ENCODE data around the gene IFTAP. TPM values are rescaled to one million over a fixed set of nuclear protein-coding genes. Genes with fewer than 3 reads are reported as not detected.

Gene IFTAP
- total RNA-seq, 1 experiment from 2014 or later = 25.3 TPM

GRCh38 chr11:36688571-36689291 is 94.4 kb downstream of the IFTAP start:
- H3K9me3 ChIP-seq (ENCODE audit: low read depth, low read length, poor library complexity, severe bottlenecking) = no peaks in the 10 kb centered on the region
- POLR2A ChIA-PET (ENCODE audit: low non-redundant PET) = no interaction called here
- H3K27ac ChIP-seq (ENCODE audit: low read depth, low read length, poor library complexity, severe bottlenecking) = no peak overlapping the region
- CTCF ChIA-PET = interaction anchor here (0.9 kb wide), 1 partner anchor 59 kb away, joined by 3 read pairs; no protein-coding TSS in a partner anchor
- intact Hi-C loops (cut with micrococcal nuclease; ENCODE audit: unreplicated experiment) = no loop called here
- no peaks in the 10 kb centered on the region for H3K36me3 ChIP-seq (ENCODE audit: insufficient read depth, low read length, poor library complexity, severe bottlenecking)
- TF ChIP-seq EZH2 (IDR thresholded peaks at IDR 0.05; ENCODE audit: borderline replicate concordance, low read depth, low read length, poor library complexity, severe bottlenecking) (no peak), CTCF (conservative IDR thresholded peaks at IDR 0.05; ENCODE audit: low read depth, low read length) (no peak)
- no peak for DNase-seq (ENCODE audit: low spot score)
- no TSS peak for BruUV-seq (replicated peaks)
- H3K27me3 ChIP-seq (replicated peaks; ENCODE audit: insufficient read depth, low read depth, low read length, poor library complexity) = no peaks in the 10 kb centered on the region
- no peak overlapping the region for H3K4me3 ChIP-seq (ENCODE audit: low read depth, low read length, poor library complexity, severe bottlenecking)
- H3K4me1 ChIP-seq (ENCODE audit: insufficient read depth, low read length, poor library complexity, severe bottlenecking) = no peaks in the 10 kb centered on the region

GRCh38 chr11:36689442-36689841 is 95.1 kb downstream of the IFTAP start:
- DNase-seq (ENCODE audit: low spot score) = no peak
- Histone ChIP-seq H3K4me3 (ENCODE audit: low read depth, low read length, poor library complexity, severe bottlenecking) (no peak overlapping the region), H3K4me1 (ENCODE audit: insufficient read depth, low read length, poor library complexity, severe bottlenecking) (no peaks in the 10 kb centered on the region), H3K27me3 (replicated peaks; ENCODE audit: insufficient read depth, low read depth, low read length, poor library complexity) (no peaks in the 10 kb centered on the region), H3K36me3 (ENCODE audit: insufficient read depth, low read length, poor library complexity, severe bottlenecking) (no peaks in the 10 kb centered on the region), H3K9me3 (ENCODE audit: low read depth, low read length, poor library complexity, severe bottlenecking) (no peaks in the 10 kb centered on the region), H3K27ac (ENCODE audit: low read depth, low read length, poor library complexity, severe bottlenecking) (no peak overlapping the region)
- POLR2A ChIA-PET (ENCODE audit: low non-redundant PET) = no interaction called here
- no TSS peak for BruUV-seq (replicated peaks)
- CTCF ChIA-PET = interaction anchor here (0.9 kb wide), 1 partner anchor 58 kb away, joined by 3 read pairs; no protein-coding TSS in a partner anchor
- intact Hi-C loops (cut with micrococcal nuclease; ENCODE audit: unreplicated experiment) = no loop called here
- TF ChIP-seq EZH2 (IDR thresholded peaks at IDR 0.05; ENCODE audit: borderline replicate concordance, low read depth, low read length, poor library complexity, severe bottlenecking) (no peak), CTCF (conservative IDR thresholded peaks at IDR 0.05; ENCODE audit: low read depth, low read length) (no peak)

- no peaks in the 10 kb centered on the region for H3K4me1 ChIP-seq (ENCODE audit: insufficient read depth, low read length, poor library complexity, severe bottlenecking)
- no peak overlapping the region for H3K4me3 ChIP-seq (ENCODE audit: low read depth, low read length, poor library complexity, severe bottlenecking)
- H3K27me3 ChIP-seq (replicated peaks; ENCODE audit: insufficient read depth, low read depth, low read length, poor library complexity) = no peaks in the 10 kb centered on the region
- no peak for TF ChIP-seq EZH2 (IDR thresholded peaks at IDR 0.05; ENCODE audit: borderline replicate concordance, low read depth, low read length, poor library complexity, severe bottlenecking)
- no peak for TF ChIP-seq CTCF (conservative IDR thresholded peaks at IDR 0.05; ENCODE audit: low read depth, low read length)
- intact Hi-C loops (cut with micrococcal nuclease; ENCODE audit: unreplicated experiment) = no loop called here
- BruUV-seq (replicated peaks) = no TSS peak
- POLR2A ChIA-PET (ENCODE audit: low non-redundant PET) = no interaction called here
- H3K27ac ChIP-seq (ENCODE audit: low read depth, low read length, poor library complexity, severe bottlenecking) = no peak overlapping the region
- H3K36me3 ChIP-seq (ENCODE audit: insufficient read depth, low read length, poor library complexity, severe bottlenecking) = no peaks in the 10 kb centered on the region
- no peaks in the 10 kb centered on the region for H3K9me3 ChIP-seq (ENCODE audit: low read depth, low read length, poor library complexity, severe bottlenecking)
- no peak for DNase-seq (ENCODE audit: low spot score)
- CTCF ChIA-PET = interaction anchor here (0.5 kb wide), 1 partner anchor 16 kb away, joined by 4 read pairs; no protein-coding TSS in a partner anchor
Measured at GRCh38 chr11:36692704-36693103, 98.4 kb downstream of the IFTAP start.
